ENCODE measurements around the gene SATB1.

SATB1 gene

GRCh38 chr3:18346097-18346496, 79.0 kb downstream of the SATB1 start:
- no peak for TF ChIP-seq CTCF (conservative IDR thresholded peaks at IDR 0.05; ENCODE audit: low read depth, low read length)
- no peak overlapping the region for H3K4me3 ChIP-seq (ENCODE audit: low read length)
- no peak for DNase-seq (ENCODE audit: low read depth)

- H3K4me3 ChIP-seq (ENCODE audit: low read length): no peak overlapping the region
- TF ChIP-seq CTCF (conservative IDR thresholded peaks at IDR 0.05; ENCODE audit: low read depth, low read length): no peak
- DNase-seq (ENCODE audit: low read depth): no peak
These were observed 80.1 kb downstream of the SATB1 start for GRCh38 chr3:18345015-18345367.

- no peak for DNase-seq (ENCODE audit: low read depth)
- H3K4me3 ChIP-seq (ENCODE audit: low read length): no peak overlapping the region
- no peak for TF ChIP-seq CTCF (conservative IDR thresholded peaks at IDR 0.05; ENCODE audit: low read depth, low read length)
These were observed 80.7 kb downstream of the SATB1 start for GRCh38 chr3:18344306-18345014.

- H3K4me3 ChIP-seq (ENCODE audit: low read length): no peak overlapping the region
- no peak for TF ChIP-seq CTCF (conservative IDR thresholded peaks at IDR 0.05; ENCODE audit: low read depth, low read length)
- no peak for DNase-seq (ENCODE audit: low read depth)
These were observed 81.3 kb downstream of the SATB1 start for GRCh38 chr3:18343809-18344208.

- no peak overlapping the region for H3K4me3 ChIP-seq (ENCODE audit: low read length)
- TF ChIP-seq CTCF (conservative IDR thresholded peaks at IDR 0.05; ENCODE audit: low read depth, low read length): no peak
- DNase-seq (ENCODE audit: low read depth): no peak
These were observed 86.2 kb downstream of the SATB1 start for GRCh38 chr3:18338827-18339514.

- DNase-seq (ENCODE audit: low read depth): no peak
- no peak overlapping the region for H3K4me3 ChIP-seq (ENCODE audit: low read length)
- TF ChIP-seq CTCF (conservative IDR thresholded peaks at IDR 0.05; ENCODE audit: low read depth, low read length): no peak
These were observed 87.9 kb downstream of the SATB1 start for GRCh38 chr3:18337231-18337630.
